OCI-LY1 (cell line): ENCODE data around the gene LRRC9.

ENCODE experiments used
- H2AFZ ChIP-seq: fragments of 200-600 bp; sonication (generic), shearing (Covaris generic); 2 replicates; pipeline ENCODE4 v1.6.0; 2014; ENCODE audit warnings: antibody characterized with exemption, mild to moderate bottlenecking, low read length
- H3F3A ChIP-seq: fragments of 200-600 bp; sonication (generic), shearing (Covaris generic); 2 replicates; pipeline ENCODE4 v1.6.0; 2014; ENCODE audit warnings: mild to moderate bottlenecking, antibody characterized with exemption, low read length, moderate library complexity; ENCODE audit not compliant: insufficient read depth
- H3K27ac ChIP-seq: fragments of 200-600 bp; sonication (generic); 2 replicates; pipeline ENCODE4 v1.5.1; 2014; ENCODE audit warnings: low read length, mixed run types, mild to moderate bottlenecking, low read depth; ENCODE audit not compliant: poor library complexity, severe bottlenecking
- H3K27me3 ChIP-seq: fragments of 200-600 bp; sonication (generic); 2 replicates; pipeline ENCODE4 v1.6.0; 2014; ENCODE audit warnings: antibody characterized with exemption, mild to moderate bottlenecking, low read length, moderate library complexity; ENCODE audit not compliant: insufficient read depth
- H3K36me3 ChIP-seq: fragments of 200-600 bp; sonication (generic); 2 replicates; pipeline ENCODE4 v1.6.1; 2014; ENCODE audit warnings: mild to moderate bottlenecking, antibody characterized with exemption, low read length, moderate library complexity, mixed read lengths; ENCODE audit not compliant: insufficient read depth
- H3K4me1 ChIP-seq: fragments of 200-600 bp; sonication (generic); 2 replicates; pipeline ENCODE4 v1.5.1; 2014; ENCODE audit warnings: mild to moderate bottlenecking, low read length, moderate library complexity; ENCODE audit not compliant: insufficient read depth, severe bottlenecking
- H3K4me2 ChIP-seq: fragments of 200-600 bp; sonication (generic), shearing (Covaris generic); 2 replicates; pipeline ENCODE4 v1.6.1; 2014; ENCODE audit warnings: low read length
- H3K4me3 ChIP-seq: fragments of 200-600 bp; sonication (generic); 2 replicates; pipeline ENCODE4 v1.5.1; 2014; ENCODE audit warnings: low read length, low read depth, mild to moderate bottlenecking, mixed read lengths; ENCODE audit not compliant: poor library complexity, severe bottlenecking
- H3K79me2 ChIP-seq: fragments of 200-600 bp; shearing (Covaris generic); 2 replicates; pipeline ENCODE4 v1.6.1; 2016; ENCODE audit warnings: mixed run types, low read length, mixed read lengths; ENCODE audit not compliant: insufficient read depth
- H3K9ac ChIP-seq: fragments of 200-600 bp; sonication (generic), shearing (Covaris generic); 2 replicates; pipeline ENCODE4 v1.6.1; 2014; ENCODE audit warnings: mild to moderate bottlenecking, low read length, mixed read lengths
- H3K9me2 ChIP-seq: fragments of 200-600 bp; sonication (generic), shearing (Covaris generic); 2 replicates; pipeline ENCODE4 v1.6.1; 2014; ENCODE audit warnings: low read depth, mild to moderate bottlenecking, low read length, mixed read lengths
- H3K9me3 ChIP-seq: fragments of 200-600 bp; shearing (Covaris generic); 2 replicates; pipeline ENCODE4 v1.6.1; 2014; ENCODE audit warnings: low read length, mixed read lengths
- H4K20me1 ChIP-seq: fragments of 200-600 bp; sonication (generic), shearing (Covaris generic); 2 replicates; pipeline ENCODE4 v1.6.0; 2016; ENCODE audit warnings: mild to moderate bottlenecking, low read length; ENCODE audit not compliant: insufficient read depth
- EZH2 ChIP-seq: fragments of 200-600 bp; sonication (generic), shearing (Covaris generic); IDR thresholded peaks from 2 replicates; pipeline ENCODE4 v1.8.0; 2017; ENCODE audit warnings: borderline replicate concordance, mixed run types, mild to moderate bottlenecking, antibody characterized with exemption, low read length, moderate library complexity, mixed read lengths
- TF ChIP-seq, protein P1 (sequence below): fragments of 200-600 bp; sonication (generic), shearing (Covaris generic); IDR thresholded peaks from 2 replicates; pipeline ENCODE4 v1.5.1; 2017; ENCODE audit warnings: mild to moderate bottlenecking, antibody characterized with exemption, low read length, moderate library complexity, mixed read lengths

The LRRC9 gene

GRCh38 chr14:59986556-59987059 is 66.7 kb downstream of the LRRC9 start:
- no peaks in the 10 kb centered on the region for H3F3A ChIP-seq
- no peaks in the 10 kb centered on the region for H3K79me2 ChIP-seq
- TF ChIP-seq EZH2: no peak
- TF ChIP-seq, protein P1, sequence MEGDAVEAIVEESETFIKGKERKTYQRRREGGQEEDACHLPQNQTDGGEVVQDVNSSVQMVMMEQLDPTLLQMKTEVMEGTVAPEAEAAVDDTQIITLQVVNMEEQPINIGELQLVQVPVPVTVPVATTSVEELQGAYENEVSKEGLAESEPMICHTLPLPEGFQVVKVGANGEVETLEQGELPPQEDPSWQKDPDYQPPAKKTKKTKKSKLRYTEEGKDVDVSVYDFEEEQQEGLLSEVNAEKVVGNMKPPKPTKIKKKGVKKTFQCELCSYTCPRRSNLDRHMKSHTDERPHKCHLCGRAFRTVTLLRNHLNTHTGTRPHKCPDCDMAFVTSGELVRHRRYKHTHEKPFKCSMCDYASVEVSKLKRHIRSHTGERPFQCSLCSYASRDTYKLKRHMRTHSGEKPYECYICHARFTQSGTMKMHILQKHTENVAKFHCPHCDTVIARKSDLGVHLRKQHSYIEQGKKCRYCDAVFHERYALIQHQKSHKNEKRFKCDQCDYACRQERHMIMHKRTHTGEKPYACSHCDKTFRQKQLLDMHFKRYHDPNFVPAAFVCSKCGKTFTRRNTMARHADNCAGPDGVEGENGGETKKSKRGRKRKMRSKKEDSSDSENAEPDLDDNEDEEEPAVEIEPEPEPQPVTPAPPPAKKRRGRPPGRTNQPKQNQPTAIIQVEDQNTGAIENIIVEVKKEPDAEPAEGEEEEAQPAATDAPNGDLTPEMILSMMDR: no peak
- H3K9ac ChIP-seq: no peak overlapping the region
- no peak overlapping the region for H3K4me3 ChIP-seq
- no peaks in the 10 kb centered on the region for H3K4me1 ChIP-seq
- no peaks in the 10 kb centered on the region for H4K20me1 ChIP-seq
- no peak overlapping the region for H3K27ac ChIP-seq
- no peaks in the 10 kb centered on the region for H3K27me3 ChIP-seq
- H3K9me2 ChIP-seq: no peaks in the 10 kb centered on the region
- H2AFZ ChIP-seq: no peak overlapping the region
- H3K4me2 ChIP-seq: no peak overlapping the region
- H3K9me3 ChIP-seq: no peaks in the 10 kb centered on the region
- no peaks in the 10 kb centered on the region for H3K36me3 ChIP-seq

GRCh38 chr14:59997449-59997848 is 77.5 kb downstream of the LRRC9 start:
- H3K36me3 ChIP-seq: no peaks in the 10 kb centered on the region
- H2AFZ ChIP-seq: no peak overlapping the region
- TF ChIP-seq EZH2: no peak
- TF ChIP-seq, protein P1: no peak
- no peak overlapping the region for H3K4me2 ChIP-seq
- H3K27me3 ChIP-seq: no peaks in the 10 kb centered on the region
- H3K4me1 ChIP-seq: no peaks in the 10 kb centered on the region
- H3F3A ChIP-seq: no peaks in the 10 kb centered on the region
- no peaks in the 10 kb centered on the region for H4K20me1 ChIP-seq
- H3K9ac ChIP-seq: no peak overlapping the region
- no peak overlapping the region for H3K27ac ChIP-seq
- H3K4me3 ChIP-seq: no peak overlapping the region
- H3K79me2 ChIP-seq: no peaks in the 10 kb centered on the region
- no peaks in the 10 kb centered on the region for H3K9me3 ChIP-seq
- H3K9me2 ChIP-seq: no peaks in the 10 kb centered on the region

- Histone ChIP-seq H3K4me2 (no peak overlapping the region), H4K20me1 (no peaks in the 10 kb centered on the region), H3K79me2 (no peaks in the 10 kb centered on the region), H3K27ac (no peak overlapping the region), H3K9me3 (no peaks in the 10 kb centered on the region), H3K9ac (no peak overlapping the region), H3K4me3 (no peak overlapping the region), H3K27me3 (no peaks in the 10 kb centered on the region), H3K9me2 (no peaks in the 10 kb centered on the region), H3K36me3 (no peaks in the 10 kb centered on the region), H2AFZ (no peak overlapping the region), H3F3A (no peaks in the 10 kb centered on the region), H3K4me1 (no peaks in the 10 kb centered on the region)
- TF ChIP-seq, protein P1: no peak
- TF ChIP-seq EZH2: no peak
Measured at GRCh38 chr14:59997966-59998365, 78.0 kb downstream of the LRRC9 start.
